HG03064 (cell line): ENCODE data around the gene ZMIZ2.
"Not testable (repeated sequence)": the region's sequence is repeated elsewhere in the genome, so short reads cannot be mapped to it uniquely, and the experiment has no call there.

Experiments used
- ATAC-seq: cut with Tn5 transposase; IDR thresholded peaks from one replicate; pipeline ENCODE4 v1.9.1; 2021; ENCODE audit warnings: low read depth; ENCODE audit not compliant: unreplicated experiment

ZMIZ2 gene

DNA sequence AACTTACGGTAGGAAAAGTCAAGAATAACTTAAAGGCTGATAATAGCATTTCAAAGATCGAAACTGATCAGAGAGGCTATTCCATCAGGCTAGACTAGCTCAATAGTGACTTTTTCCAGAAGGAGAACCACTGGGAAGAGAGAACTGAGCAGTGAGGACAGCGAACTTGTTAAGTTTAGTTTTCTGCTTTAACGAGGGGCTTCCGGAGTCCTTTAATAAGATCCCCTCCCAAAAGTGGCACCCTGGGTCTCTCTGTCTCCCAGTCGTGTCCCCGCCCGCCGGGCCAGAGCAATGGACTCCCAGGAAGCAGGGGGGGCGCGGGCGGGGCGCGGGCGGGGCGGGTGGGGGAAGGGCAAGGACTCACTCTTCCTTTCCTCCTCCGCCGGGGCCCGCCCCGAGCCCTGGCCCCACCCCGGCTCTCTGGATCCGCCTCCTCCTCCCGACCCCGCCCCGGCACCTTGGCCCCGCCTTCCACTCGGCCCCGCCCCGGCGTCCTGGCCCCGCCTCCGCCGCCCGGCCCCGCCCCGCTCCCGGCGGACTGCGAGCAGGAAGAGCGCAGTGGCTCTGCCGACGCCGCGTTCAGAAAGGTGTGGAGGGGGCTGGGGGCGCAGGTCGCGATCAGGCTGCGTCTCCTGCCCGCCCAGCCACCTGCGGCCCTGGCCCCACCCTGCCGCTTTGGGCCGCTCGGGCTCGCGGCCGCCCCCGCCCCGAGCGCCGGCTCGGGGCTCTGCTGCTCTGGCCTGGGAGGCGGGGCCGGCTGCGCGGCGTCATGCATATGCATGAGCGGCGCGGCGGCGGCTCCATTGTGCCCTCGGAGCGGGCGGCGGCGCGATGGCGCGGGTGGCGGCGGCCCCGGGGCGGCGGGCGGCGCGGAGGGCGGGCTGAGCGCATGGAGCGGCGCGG, at the start of gene ZMIZ2:
TSS of gene ZMIZ2 (plus strand) at position 803 of the 903 bp plus-strand sequence. CDS start 7,403 bp downstream, outside the sequence.
- ATAC-seq = peak; percentile 62

DNA sequence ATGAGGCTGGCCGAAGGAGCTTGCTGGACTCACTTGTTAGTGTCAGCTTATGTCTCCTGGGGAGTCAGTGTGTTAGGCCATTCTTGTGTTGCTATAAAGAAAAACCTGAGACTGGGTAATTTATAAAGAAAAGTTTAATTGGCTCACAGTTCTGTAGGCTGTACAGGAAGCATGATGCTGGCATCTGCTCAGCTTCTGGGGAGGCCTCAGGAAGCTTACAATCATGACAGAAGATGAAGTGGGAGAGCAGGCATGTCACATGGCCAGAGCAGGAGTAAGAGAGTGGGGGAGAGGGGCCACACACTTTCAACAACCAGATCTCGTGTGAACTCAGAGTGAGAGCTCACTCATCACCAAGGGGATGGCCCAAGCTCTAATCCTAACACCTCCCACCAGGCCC, 49.0 kb upstream of the ZMIZ2 start:
- not testable (repeated sequence) for ATAC-seq

DNA sequence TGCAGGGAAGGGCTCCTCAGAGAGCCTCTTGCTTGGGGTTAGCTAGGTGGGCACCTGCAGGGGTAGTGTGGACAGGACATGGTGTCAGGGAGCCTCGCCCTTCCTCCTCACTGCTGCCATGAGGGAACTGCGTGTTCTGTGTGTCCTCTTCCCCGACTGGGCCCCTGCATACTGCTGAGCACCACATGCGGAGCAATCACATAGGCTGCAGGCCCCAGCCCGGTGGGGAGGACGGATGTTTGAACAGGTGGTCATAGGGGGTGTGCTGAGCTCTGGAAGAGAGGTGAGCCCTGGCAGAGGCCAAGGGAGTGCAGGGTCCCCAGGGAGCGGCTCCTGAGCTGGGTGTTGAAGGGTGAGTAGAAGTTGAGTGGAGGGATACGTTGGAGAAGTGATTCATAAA, 48.3 kb upstream of the ZMIZ2 start:
- no peak for ATAC-seq

DNA sequence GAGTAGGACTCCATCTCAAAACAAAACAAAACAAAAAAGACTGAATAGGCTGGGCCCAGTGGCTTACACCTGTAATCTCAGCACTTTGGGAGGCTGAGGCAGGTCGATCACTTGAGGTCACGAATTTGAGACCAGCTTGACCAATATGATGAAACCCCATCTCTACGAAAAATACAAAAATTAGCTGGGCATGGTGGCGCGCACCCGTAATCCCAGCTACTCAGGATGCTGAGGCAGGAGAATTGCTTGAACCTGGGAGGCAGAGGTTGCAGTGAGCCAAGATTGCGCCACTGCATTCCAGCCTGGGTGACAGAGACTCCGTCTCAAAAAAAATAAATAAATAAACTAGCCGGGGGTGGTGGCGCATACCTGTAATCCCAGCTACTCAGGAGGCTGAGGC, 45.3 kb upstream of the ZMIZ2 start:
- not testable (repeated sequence) for ATAC-seq

GRCh38 chr7:44703921-44704320, 44.7 kb upstream of the ZMIZ2 start:
- no peak for ATAC-seq

DNA sequence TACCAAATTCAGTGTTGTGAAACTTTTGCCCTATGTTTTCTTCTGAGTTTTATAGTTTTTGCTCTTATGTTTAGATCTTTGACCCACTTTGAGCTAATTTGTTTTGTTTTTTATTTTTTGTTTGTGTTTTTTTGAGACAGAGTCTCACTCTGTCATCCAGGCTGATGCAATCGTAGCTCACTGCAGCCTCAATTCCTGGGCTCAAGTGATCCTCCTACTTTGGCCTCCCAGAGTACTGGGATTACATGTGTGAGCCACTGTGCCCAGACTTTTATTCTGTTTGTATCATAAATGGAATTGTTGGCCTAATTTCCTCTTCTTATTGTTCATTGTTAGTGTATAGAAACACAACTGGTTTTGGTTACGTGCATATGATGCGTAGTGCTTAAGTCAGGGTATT, 43.2 kb upstream of the ZMIZ2 start:
- no peak for ATAC-seq

DNA sequence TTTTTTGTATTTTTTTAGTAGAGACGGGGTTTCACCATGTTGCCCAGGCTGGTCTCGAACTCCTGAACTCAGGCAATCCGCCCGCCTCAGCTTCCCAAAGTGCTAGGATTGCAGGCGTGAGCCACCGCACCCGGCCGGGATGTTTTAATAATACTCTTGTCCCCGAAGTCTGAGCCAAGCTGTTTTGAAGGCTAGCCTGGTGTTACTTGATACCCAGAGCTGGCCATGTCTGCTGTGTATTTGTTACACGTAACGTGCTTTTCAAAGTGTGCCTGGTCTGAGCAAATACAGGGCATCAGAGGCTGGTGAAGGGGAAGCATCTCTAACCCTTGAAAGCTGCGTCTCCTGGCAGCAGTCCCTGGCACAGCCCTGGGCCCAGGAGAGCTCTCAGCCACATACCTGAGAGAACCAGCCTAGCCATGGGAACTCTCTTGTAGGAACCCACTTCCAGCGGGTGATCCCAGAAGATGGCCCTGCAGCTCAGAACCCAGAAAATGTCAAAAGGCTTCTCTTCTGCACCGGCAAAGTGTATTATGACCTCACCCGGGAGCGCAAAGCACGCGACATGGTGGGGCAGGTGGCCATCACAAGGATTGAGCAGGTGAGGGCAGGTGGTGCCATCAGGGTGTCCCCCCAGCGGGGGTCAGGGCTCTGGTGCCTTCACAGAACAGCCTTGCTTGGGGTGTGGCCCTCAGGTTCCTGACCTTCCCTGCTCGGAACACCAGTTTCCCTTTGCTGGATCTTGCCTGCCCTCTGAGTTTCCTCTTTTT, 41.7 kb upstream of the ZMIZ2 start:
- ATAC-seq = no peak

DNA sequence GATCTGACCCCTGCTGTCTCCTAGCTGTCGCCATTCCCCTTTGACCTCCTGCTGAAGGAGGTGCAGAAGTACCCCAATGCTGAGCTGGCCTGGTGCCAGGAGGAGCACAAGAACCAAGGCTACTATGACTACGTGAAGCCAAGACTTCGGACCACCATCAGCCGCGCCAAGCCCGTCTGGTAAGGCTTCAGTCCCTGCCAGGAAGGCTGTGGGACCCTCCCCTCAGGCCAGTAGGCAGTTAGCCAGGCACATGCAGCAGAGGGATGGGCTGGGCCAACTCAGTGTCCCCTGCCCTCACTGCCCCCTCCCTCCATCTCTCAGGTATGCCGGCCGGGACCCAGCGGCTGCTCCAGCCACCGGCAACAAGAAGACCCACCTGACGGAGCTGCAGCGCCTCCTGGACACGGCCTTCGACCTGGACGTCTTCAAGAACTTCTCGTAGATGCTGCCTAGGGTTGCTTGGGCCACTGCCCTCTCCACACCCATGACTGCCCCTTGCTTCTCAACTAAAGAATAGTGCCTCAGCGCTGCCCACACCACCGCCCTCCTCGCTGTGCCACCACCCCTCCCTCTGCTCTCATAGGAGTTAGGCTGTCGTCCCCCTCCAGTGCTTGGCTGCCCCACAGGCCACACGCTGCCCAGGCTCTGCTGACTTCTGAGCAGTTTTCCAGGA, 41.0 kb upstream of the ZMIZ2 start:
- no peak for ATAC-seq

DNA sequence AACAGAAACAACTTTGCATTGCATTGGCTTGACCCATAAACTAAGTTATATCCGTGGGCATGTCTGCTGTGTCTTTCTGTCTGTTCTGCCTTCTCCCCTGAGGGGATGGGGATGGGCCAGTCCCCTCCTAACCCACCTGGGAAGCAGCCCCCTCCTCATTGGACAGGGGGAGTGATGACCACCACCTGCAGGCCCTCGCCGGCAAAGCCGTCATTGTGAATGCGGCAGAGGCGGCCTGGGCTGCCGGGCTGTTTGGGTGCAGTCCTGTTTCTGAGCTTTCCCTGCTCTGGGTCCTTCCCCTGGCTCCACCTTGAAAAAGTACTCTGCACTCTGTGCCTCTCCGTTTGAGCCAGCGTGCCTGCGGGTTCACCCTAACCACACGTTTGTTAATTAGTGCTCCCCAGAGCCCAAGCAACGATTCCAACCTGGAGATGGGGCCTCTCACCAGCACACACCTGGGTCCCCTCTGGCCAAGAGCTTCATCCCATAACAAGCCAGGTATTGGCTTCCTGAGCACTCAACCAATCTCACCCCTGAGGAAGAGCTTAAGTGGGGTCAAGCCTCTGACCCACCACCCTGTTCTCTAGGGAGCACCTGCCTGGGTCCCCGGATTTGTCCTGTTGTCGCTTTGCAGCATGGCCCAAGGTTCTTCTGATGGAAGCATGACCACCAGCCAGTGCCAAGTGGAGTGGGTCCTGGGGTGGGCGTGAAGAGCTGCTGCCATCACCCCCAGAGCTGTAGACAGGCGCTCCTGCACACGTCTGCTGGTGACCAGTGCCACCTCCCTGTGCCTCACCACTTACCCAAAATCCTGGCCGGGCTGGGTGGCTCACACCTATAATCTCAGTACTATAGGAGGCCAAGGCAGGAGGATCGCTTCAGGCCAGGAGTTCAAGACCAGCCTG, 39.4 kb upstream of the ZMIZ2 start:
- no peak for ATAC-seq

- no peak for ATAC-seq
These were observed 38.6 kb upstream of the ZMIZ2 start for GRCh38 chr7:44709945-44710596.

- ATAC-seq = no peak
These were observed 37.1 kb upstream of the ZMIZ2 start for GRCh38 chr7:44711528-44711927.

- no peak for ATAC-seq
These were observed 36.6 kb upstream of the ZMIZ2 start for GRCh38 chr7:44712012-44712411.

DNA sequence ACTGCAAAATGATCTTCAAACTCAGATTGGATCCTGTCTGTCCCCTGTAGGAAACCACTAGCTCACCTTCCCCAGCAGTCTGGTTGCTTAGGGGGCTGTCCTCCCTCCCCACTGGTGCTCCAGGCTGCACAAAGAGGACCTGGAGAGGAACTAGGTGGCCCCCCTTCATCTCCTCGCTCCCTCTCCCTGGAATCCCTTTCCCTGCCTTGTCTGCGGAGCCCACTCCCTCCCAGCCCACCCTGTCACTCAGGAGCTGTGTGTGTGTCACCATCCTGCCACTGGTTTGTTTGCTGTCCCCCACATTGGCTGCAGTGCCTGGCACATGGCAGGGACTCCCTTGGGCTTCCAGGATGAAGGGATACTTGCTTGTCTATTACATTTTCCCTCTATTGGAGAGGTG, 35.5 kb upstream of the ZMIZ2 start:
- ATAC-seq = no peak

DNA sequence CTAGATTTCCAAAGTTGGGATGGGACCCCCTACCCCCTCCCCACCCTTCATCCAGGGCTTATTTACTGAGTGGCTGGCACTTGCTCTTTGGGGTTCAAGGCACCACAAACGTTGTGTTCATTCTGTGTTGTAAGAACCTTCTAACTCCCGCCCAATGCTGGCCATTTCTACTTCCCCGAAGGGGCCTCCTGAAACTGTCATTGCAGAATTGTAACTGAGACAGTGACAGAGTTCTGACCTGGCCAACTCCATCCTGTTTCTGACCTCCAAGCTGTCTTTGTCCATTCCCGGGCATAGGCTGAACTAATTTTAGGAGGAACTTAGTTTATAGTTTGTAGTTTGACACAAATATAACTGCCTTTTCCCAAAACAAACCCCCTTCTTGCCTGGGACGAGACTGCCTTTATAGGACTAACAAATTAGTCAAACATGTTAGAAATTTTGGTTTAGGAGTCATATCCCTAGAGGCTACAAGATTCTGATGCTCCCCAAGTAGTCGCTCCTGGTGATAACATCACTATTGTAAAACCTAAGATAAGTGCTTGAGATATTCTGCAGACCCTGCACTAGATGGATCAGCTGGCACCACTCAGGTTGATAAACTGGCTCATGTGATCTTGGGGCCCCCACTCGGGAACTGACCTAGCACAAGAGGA, 34.8 kb upstream of the ZMIZ2 start:
- no peak for ATAC-seq

GRCh38 chr7:44716205-44716604, 32.4 kb upstream of the ZMIZ2 start:
- ATAC-seq = no peak

GRCh38 chr7:44720301-44720700, 28.3 kb upstream of the ZMIZ2 start:
- ATAC-seq = no peak

DNA sequence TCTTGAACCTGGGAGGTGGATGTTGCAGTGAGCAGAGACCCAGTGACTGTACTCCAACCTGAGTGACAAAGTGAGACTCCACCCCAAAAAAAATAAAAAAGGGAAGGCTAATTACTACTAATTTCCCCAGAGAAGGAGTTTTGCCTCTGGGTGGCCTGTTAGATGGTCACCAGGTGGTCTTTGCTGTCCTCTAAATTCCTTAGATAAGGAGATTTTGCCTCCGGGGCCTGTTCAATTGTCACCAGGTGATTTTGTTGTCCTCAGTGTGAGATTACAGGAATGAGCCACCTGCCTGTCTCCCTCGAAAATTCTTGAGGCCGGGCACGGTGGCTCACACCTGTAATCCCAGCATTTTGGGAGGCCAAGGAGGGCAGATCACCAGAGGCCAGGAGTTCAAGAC, 24.4 kb upstream of the ZMIZ2 start:
- no peak for ATAC-seq

GRCh38 chr7:44726250-44726649, 22.4 kb upstream of the ZMIZ2 start:
- ATAC-seq = not testable (repeated sequence)
